Renal cortex interstitium (tissue), 11 donors: ENCODE measurements around the gene RNF166. TPM values are rescaled to one million over a fixed set of nuclear protein-coding genes. Genes with fewer than 3 reads are reported as not detected.

Source experiments
- DNase-seq, 11 donors: peaks; one replicate each; pipeline ENCODE4 v3.0.0-alpha.2; 2013; ENCODE audit warnings: low read depth in 9 of 11, low spot score in 4 of 11; ENCODE audit errors: extremely low read depth in 1 of 11
- polyA plus RNA-seq, 3 donors: library from polyadenylated mRNA; unstranded; fragments of 120-200 nt; gene quantifications; one replicate each; pipeline ENCODE4 v1.2.1, GENCODE V29; 2013; ENCODE audit not compliant: insufficient read length in 3 of 3

Gene RNF166
- polyA plus RNA-seq, 3 donors = 14.5 to 22.4 (median 20.1) TPM

GRCh38 chr16:88665148-88665547 lies 41.1 kb downstream of the RNF166 start:
- DNase-seq = no peak

DNA sequence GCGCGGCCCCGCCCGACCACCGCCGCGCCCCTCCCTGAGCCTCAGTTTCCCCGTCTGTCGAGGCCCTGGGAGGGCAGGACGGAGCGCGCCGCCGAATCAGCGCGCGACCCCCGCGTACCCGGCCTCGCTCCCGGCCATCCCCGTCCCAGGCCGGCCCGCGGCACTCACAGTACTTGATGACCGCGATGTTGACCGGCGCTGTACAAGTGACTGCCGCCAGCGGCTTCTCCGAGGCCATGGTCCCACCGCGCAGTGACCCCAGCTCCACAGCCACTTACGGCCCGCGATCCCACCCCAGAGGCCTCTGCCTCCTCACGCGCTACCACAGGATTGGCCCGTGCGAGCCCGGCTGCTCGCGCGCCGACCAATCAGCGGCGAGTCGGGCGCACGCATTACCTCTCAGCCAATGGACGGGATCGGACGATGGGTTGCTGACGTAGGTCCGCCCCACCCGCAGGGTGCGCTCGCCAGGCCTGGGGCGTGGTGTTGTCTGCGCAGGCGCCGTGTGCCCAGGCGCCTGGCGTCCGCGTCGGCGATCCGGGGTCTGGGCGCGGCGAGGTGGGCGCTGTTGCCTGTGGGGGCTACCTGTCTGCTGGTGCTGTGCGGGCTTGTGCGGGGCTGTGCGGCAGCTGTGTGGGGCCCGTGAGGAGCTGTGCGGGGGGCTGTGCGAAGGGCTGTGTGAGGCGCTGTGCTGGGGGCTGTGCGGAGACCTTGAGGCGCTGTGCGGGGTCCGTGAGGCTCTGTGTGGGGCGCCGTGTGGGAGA lies 43.2 kb downstream of the RNF166 start, which contains the start of gene MVD:
MVD (minus strand) TSS at position 249 of the 764 bp plus-strand sequence; CDS start at position 238, 11 bp downstream.
- peak; percentile 90 to 97 (median 96) for DNase-seq

- DNase-seq = no peak
Measured at GRCh38 chr16:88662222-88662842, 43.9 kb downstream of the RNF166 start.

DNA sequence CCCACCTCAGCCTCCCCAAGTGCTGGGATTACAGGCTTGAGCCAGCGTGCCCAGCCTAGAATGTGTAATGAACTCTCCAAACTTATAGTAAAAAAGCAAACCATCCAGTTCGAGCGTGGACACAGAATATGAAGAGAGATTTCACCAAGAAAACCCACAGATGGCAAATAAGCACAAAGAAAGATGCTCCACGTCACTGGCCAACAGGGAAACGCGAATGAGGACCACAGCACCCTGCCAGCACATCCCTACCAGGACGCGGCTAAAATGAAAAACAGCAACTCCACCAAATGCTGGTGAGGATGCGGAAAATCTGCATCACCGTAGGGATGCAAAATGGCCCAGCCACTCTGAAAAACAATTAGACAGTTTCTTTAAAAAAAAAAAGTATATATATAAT lies 44.7 kb downstream of the RNF166 start:
- no peak for DNase-seq

DNA sequence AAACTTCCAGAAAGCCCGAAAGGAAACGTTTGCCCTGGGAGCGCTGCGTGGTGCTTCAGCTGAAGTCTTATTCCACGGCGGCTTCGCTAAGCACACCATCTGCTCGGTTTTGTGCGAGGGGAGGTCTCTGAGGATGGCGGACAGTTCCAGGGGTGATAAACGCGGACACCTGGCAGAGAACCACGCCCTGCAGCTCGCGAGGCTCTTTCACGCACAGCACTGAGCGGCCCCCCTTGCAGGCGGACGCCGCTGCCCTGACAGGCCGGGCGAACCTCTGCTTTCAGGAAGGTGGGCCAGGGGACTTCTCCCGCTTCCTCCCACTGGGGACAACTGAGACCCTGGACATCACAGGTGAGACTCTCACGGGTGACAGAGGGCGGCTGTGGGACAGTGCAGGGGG lies 47.0 kb downstream of the RNF166 start:
- no peak for DNase-seq

DNA sequence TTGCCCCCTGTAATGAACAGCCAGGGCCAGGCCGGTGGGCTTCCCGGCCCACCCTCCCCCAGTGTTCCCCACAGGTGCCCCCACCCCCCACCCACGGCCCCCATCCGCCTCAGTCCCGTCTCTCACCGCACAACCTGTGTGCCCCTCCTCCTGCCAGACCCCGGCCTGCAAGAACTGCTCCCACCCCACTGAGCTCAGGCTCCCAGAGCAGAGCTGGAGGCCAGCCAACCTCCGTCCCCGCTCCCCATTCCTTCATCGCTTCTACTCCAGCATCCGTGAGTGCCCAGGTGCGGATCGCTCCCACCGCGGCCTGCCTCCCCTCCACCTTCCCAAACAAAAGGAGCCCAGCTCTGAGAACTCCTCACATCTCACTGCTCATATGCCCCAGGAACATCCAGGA lies 47.5 kb downstream of the RNF166 start:
- DNase-seq = no peak

- no peak for DNase-seq
Measured at GRCh38 chr16:88657371-88657770, 48.8 kb downstream of the RNF166 start.

GRCh38 chr16:88656291-88656980 lies 49.8 kb downstream of the RNF166 start:
- no peak for DNase-seq

GRCh38 chr16:88655733-88656281 lies 50.4 kb downstream of the RNF166 start:
- DNase-seq = no peak

- no peak for DNase-seq
Measured at GRCh38 chr16:88655053-88655732, 51.0 kb downstream of the RNF166 start.

- DNase-seq = no peak
Measured at GRCh38 chr16:88654363-88655052, 51.7 kb downstream of the RNF166 start.

DNA sequence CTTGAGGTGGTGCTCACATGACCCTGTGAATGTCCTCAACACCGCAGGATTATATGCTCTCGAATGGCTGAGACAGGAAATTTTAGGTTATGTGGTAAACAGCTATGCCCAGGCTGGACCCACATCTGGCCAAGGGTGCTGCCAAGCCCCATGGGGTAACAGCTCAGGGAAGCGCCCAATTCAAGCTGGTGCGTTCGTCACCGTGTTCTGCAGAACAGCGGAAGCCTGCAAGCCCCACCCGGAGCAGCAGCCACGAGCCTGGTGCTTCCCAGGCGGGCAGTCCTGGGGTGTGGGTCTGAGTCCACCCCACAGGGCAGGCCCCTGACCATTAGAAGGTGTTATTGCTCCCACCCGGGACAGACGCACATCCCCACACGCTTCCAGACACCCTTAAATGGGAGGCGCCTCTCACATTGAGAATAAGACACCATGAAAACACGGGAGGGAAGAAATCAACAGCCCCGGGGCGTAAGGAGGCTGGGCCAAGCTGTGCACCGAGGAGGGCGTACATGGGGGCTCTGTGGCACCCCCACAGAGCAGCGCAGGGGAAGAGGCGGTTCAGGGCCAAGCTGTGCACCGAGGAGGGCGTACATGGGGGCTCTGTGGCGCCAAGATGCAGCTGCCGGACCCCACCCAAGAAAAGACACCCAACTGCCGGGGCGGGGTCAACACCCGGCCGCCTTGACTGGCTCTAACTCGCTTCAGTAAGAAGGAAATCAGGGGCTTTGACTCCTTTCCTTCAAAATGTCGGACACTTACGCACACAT lies 52.4 kb downstream of the RNF166 start:
- no peak for DNase-seq

DNA sequence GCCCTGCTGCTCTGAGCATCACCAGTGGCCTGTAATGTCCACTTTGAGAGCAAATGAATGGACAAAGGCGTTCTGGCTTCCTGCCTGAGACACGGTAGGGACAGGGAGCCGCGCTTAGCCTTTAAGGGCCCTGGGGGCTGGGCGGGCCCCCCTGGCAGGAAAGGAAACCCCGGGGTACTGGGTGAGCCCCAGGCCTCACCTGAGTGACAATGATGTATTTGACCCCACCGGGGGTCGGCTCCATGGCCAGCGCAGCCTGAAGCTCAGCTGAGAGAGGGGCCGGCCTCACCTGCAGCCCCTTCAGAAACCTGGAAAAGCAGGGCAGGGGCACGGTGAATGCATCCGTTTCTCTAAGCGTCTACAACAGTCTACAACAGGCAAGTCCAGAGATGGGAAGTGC lies 53.1 kb downstream of the RNF166 start:
- DNase-seq = no peak

- DNase-seq = no peak
Measured at GRCh38 chr16:88652762-88653063, 53.5 kb downstream of the RNF166 start.

DNA sequence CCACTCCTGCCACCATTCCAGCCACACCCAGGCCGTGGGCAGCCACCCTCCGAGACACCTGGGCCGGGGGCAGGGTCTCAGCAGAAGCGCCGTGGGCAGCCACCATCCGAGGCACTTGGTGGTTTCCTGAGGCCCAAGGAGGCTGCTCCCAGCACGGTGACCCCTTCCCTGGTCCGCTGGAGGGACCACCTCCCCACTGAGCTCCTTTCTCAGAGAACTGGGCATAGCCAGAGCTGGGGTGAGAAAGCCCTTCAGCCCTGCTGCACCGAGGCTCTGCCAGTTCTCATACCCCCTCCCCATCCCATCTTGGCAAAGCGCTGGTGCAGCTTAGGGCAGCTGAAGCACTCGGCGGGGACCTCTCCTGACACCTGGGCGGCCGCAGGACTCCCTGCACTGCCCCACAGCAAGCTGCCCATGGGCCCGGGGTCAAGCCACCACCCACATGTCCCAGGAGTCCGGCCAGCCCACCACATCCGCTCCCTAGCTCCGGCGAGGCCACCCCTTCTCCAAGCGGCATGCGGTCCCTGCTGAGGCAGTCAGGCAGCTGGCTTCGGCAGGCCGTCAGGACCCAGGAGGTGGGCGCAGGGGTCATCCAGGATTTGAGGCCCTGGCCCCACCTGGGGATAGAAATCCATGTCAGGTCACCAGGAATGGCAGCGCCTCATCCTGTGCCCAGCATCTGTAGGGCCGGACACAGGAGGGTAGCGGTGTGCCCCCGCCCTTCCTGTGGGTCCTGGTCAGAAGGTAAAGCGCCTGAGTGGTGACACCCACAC lies 54.0 kb downstream of the RNF166 start:
- DNase-seq = no peak

- peak in 9 of 11 donors; percentile 54 to 85 (median 71) for DNase-seq
Measured at GRCh38 chr16:88651276-88651988, 54.8 kb downstream of the RNF166 start.

DNA sequence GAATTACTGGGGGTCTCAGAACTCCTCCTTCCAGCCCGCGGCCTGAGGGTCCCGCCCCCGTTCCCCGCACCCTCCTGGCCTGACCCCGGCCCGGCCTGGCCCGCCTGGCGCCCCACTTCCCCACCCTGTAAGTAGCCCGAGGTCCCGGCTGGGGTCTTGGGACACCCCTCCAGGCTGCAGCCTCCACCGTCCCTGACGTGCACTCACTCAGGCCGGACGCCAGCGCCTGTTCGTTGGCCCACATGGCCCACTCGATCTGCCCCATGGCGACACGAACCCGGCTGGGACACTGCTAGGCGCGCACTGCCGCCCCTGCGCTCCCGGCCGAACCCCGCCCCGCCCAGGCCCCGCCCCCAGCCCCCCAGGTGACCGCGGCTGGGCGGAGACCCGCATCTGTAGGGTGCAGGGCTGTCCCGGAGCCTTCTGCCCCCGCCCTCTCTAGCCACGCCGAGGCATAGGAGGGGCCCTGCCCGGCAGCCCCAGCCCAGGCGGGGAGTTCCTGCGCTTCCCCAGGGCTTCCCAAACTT lies 55.4 kb downstream of the RNF166 start, which contains the start of gene CYBA:
CYBA (minus strand) TSS at position 305 of the 527 bp plus-strand sequence; CDS start at position 265, 40 bp downstream.
- DNase-seq = no peak
